HepG2 (cell line): Measurements from ENCODE around the gene IL1R1. TPM values are rescaled to one million over a fixed set of nuclear protein-coding genes. Genes with fewer than 3 reads are reported as not detected.

Source experiments
- ATF7 ChIP-seq, 2 experiments: fragments of 450-650 bp in 1 of 2; sonication (generic) in 1 of 2; formaldehyde crosslinking in 1 of 2; IDR thresholded peaks; 2 replicates each; pipeline versions ENCODE4 v1.4.0 to v1.6.1; 2016 to 2020; ENCODE audit warnings: antibody characterized with exemption in 1 of 2, mild to moderate bottlenecking in 1 of 2, missing genetic modification reagents in 1 of 2
- CREM ChIP-seq, 2 experiments: sonication (generic) in 1 of 2; formaldehyde crosslinking in 1 of 2; IDR thresholded peaks; 2 replicates each; pipeline versions ENCODE4 v1.4.0 to v1.6.1; 2016 to 2020; ENCODE audit warnings: antibody characterized with exemption in 1 of 2, mild to moderate bottlenecking in 1 of 2, missing genetic modification reagents in 1 of 2
- EEA1 ChIP-seq: sonication (generic); formaldehyde crosslinking; IDR thresholded peaks from 2 replicates; pipeline ENCODE4 v1.5.1; 2020; ENCODE audit warnings: mild to moderate bottlenecking, missing genetic modification reagents, borderline replicate concordance
- HDAC1 ChIP-seq: sonication (generic); formaldehyde crosslinking; IDR thresholded peaks from 2 replicates; pipeline ENCODE4 v1.5.1; 2020; ENCODE audit warnings: mild to moderate bottlenecking, missing genetic modification reagents
- HIC2 ChIP-seq: sonication (generic); formaldehyde crosslinking; IDR thresholded peaks from 2 replicates; pipeline ENCODE4 v1.9.0; 2022; ENCODE audit warnings: low read depth, missing genetic modification reagents
- HNF1A ChIP-seq, 2 experiments: sonication (generic) in 1 of 2; formaldehyde crosslinking in 1 of 2; IDR thresholded peaks; 2 replicates each; pipeline versions ENCODE4 v1.4.0 to v1.6.1; 2016 to 2020; ENCODE audit warnings: borderline replicate concordance in 1 of 2, low read depth in 1 of 2, mild to moderate bottlenecking in 1 of 2, missing genetic modification reagents in 1 of 2
- HOXD1 ChIP-seq: sonication (generic); formaldehyde crosslinking; IDR thresholded peaks from 2 replicates; pipeline ENCODE4 v1.5.0; 2020; ENCODE audit warnings: missing genetic modification reagents
- MEF2D ChIP-seq: sonication (generic); formaldehyde crosslinking; IDR thresholded peaks from 2 replicates; pipeline ENCODE4 v1.5.1; 2020; ENCODE audit warnings: mild to moderate bottlenecking, missing genetic modification reagents
- MXD1 ChIP-seq: sonication (generic); formaldehyde crosslinking; IDR thresholded peaks from 2 replicates; pipeline ENCODE4 v1.4.0; 2020; ENCODE audit warnings: mild to moderate bottlenecking, missing genetic modification reagents
- NFAT5 ChIP-seq: sonication (generic); formaldehyde crosslinking; IDR thresholded peaks from 2 replicates; pipeline ENCODE4 v1.4.0; 2020; ENCODE audit warnings: missing genetic modification reagents
- PBX3 ChIP-seq: sonication (generic); formaldehyde crosslinking; IDR thresholded peaks from 2 replicates; pipeline ENCODE4 v1.8.1; 2023; ENCODE audit warnings: missing genetic modification reagents, inconsistent platforms, borderline replicate concordance
- SKI ChIP-seq: fragments of 450-650 bp; IDR thresholded peaks from one replicate; pipeline ENCODE4 v1.6.1; 2018; ENCODE audit warnings: mild to moderate bottlenecking; ENCODE audit not compliant: partially characterized antibody
- SP2 ChIP-seq: sonication (generic); formaldehyde crosslinking; IDR thresholded peaks from 2 replicates; pipeline ENCODE4 v1.5.1; 2020; ENCODE audit warnings: mild to moderate bottlenecking, missing genetic modification reagents
- U2AF1 ChIP-seq: fragments of 200-400 bp; formaldehyde crosslinking; optimal IDR thresholded peaks from 2 replicates; pipeline ENCODE3; 2017; ENCODE audit warnings: mild to moderate bottlenecking, low read depth, low read length
- ZBTB42 ChIP-seq: sonication (generic); formaldehyde crosslinking; IDR thresholded peaks from 2 replicates; pipeline ENCODE4 v1.5.0; 2020; ENCODE audit warnings: mild to moderate bottlenecking, missing genetic modification reagents
- ZNF292 ChIP-seq: sonication (generic); formaldehyde crosslinking; IDR thresholded peaks from 2 replicates; pipeline ENCODE4 v1.8.1; 2022; ENCODE audit warnings: mild to moderate bottlenecking, low read depth, missing genetic modification reagents, borderline replicate concordance
- polyA plus RNA-seq, 8 experiments: library from polyadenylated mRNA; depleted of rRNA in 3 of 8; stranded (reverse) in 7 of 8; unstranded in 1 of 8; fragments of >200 nt; fragmentation: Illumina TruSeq in 4 of 8; extraction: Trizol in 4 of 8; gene quantifications; 2 replicates each; pipeline versions ENCODE4 v1.2.1 to v1.2.3, GENCODE V29; 2011 to 2016; ENCODE audit warnings: low read depth in 4 of 8, missing spikeins in 1 of 8, mixed read lengths in 1 of 8; ENCODE audit not compliant: insufficient read depth in 1 of 8
- total RNA-seq, 5 experiments: library from RNA; depleted of rRNA; stranded (reverse); fragments of >200 nt; fragmentation: Illumina TruSeq; extraction: Trizol; gene quantifications; 2 replicates each; pipeline ENCODE4 v1.2.3, GENCODE V29; 2016; ENCODE audit warnings: low read depth in 1 of 5

The IL1R1 gene
- total and polyA plus RNA-seq, 2 of the 13 experiments (the other 11 are each of a cell fraction or from before 2014, with no cell fraction given) = 38.0 to 93.1 TPM

- TF ChIP-seq HNF1A (IDR thresholded peaks at IDR 0.05; ENCODE audit: low read depth) (peak; percentile 94), HNF1A (CRISPR knock-in tag; IDR thresholded peaks at IDR 0.05; ENCODE audit: borderline replicate concordance) (peak; percentile 98), MXD1 (CRISPR knock-in tag) (no peak), HDAC1 (CRISPR knock-in tag) (peak; percentile 67; the same call in 1 of the 2 replicates), SKI (peak; percentile 41), ZNF292 (peak; percentile 58; the same call in 1 of the 2 replicates), ATF7 (IDR thresholded peaks at IDR 0.05) (no peak), ATF7 (CRISPR knock-in tag; IDR thresholded peaks at IDR 0.05) (no peak), HIC2 (CRISPR knock-in tag) (peak; percentile 56; the same call in 1 of the 2 replicates), SP2 (no peak), ZBTB42 (CRISPR knock-in tag) (no peak), U2AF1 (no peak), PBX3 (CRISPR knock-in tag) (no peak), EEA1 (CRISPR knock-in tag) (no peak), NFAT5 (CRISPR knock-in tag) (no peak), MEF2D (CRISPR knock-in tag) (peak; percentile 58; the same call in 1 of the 2 replicates), HOXD1 (CRISPR knock-in tag) (no peak), CREM (IDR thresholded peaks at IDR 0.05) (peak; percentile 85), CREM (CRISPR knock-in tag; IDR thresholded peaks at IDR 0.05) (no peak)
Observed at GRCh38 chr2:102107741-102108070, 34.8 kb upstream of the IL1R1 start (continued).
